EH (cell line): Measurements from ENCODE around the gene SLC6A18.
A peak's percentile ranks its signal among the peaks of the same experiment; 100 is the strongest.
"Not testable (repeated sequence)": the region's sequence is repeated elsewhere in the genome, so short reads cannot be mapped to it uniquely, and the experiment has no call there.

Experiments
- DNase-seq: peaks from one replicate; pipeline ENCODE4 v3.0.0-alpha.2; 2015; ENCODE audit warnings: low read depth

Gene SLC6A18

DNA sequence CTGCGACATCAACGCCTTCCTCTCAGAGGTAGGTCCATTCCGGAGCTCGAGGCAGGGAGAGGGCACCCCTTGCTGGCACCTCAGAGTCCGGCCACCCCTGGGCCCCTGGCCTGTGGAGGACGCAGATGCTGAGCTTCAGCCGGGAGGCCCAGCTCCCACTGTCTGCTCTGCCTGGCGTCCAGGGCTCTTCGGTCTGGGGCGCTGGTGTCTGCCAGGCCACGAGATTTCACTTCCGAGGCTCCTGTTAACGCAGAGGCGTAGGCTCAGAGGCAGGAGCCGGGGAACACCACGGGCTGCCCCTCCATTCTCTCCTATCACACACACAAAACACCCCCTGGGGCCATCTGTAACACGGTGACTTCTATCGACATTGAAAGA lies 8.3 kb upstream of the SLC6A18 start:
- DNase-seq, result no peak

DNA sequence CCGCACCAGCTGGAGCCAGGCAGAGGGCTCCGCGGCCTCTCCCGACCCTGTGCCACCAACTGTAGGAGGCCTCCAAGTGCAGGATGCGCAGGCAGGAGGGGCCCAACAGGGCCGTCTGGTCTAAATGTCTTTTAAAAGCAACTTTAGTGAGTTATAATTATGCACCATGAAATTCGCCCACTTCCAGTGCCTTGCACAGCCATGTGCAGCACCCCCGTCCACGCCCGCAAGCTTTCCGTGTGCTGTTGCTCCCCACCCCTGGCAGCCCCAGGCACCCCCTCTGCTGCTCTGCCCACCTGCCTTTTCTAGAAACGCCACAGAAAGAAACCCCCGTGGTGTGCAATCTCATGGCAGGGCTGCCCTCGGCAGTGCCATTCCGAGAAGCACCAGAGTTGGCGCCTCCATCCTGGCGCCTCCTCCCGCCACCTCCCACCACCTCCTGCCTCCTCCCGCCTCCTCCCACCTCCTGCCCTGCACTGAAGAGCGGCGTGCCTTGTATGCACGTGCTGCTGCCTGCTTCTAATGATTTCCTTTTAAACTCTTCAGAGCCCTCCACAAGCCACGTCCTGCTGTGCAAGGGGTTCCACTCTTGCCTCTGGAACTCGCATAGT lies 7.5 kb upstream of the SLC6A18 start:
- DNase-seq, result no peak

DNA sequence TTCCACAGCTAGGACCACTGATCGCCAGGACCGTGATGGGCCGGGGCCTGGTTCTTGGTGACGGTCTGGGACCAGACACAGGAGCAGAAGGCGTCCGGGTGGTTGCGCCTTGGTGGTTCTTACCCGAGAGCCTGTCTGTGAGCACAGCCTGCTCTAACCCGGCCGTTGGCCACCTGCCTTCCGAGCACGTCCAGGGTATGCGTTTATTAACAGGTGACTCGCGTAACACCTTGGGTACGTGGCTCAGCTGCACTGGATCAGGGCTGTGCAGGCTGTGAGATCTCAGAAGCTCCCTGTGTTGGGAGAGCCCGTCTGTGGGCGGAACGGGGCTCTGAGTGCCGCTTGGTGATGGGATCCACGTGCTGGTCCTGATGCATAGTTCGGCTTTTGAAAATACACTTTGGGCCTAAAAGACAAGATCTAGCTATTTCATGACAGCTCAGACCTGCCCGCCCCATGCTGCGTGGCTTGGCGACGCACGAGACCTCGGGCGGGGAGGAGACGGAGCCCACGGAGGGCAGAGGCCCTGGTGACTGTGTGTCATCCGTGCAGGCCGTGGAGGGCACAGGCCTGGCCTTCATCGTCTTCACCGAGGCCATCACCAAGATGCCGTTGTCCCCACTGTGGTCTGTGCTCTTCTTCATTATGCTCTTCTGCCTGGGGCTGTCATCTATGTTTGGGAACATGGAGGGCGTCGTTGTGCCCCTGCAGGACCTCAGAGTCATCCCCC lies 6.7 kb upstream of the SLC6A18 start:
- no peak for DNase-seq

DNA sequence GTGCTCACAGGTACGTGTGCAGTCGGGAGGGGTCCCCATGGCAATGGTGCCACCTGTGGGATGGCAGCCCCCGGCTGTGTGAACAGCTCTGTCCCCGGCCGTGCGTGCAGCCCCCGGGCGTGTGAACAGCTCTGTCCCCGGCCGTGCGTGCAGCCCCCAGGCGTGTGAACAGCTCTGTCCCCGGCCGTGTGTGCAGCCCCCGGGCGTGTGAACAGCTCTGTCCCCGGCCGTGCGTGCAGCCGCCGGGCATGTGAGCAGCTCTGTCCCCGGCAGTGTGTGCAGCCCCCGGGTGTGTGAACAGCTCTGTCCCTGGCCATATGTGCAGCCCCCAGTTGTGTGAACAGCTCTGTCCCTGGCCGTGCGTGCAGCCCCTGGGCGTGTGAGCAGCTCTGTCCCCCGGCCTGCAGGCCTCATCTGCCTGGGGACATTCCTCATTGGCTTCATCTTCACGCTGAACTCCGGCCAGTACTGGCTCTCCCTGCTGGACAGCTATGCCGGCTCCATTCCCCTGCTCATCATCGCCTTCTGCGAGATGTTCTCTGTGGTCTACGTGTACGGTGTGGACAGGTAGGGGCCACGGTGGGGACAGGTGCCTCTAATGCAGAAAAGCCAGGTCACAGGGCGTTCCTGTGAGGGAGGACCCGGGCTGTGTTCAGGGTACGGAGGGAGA lies 5.9 kb upstream of the SLC6A18 start:
- no peak for DNase-seq

DNA sequence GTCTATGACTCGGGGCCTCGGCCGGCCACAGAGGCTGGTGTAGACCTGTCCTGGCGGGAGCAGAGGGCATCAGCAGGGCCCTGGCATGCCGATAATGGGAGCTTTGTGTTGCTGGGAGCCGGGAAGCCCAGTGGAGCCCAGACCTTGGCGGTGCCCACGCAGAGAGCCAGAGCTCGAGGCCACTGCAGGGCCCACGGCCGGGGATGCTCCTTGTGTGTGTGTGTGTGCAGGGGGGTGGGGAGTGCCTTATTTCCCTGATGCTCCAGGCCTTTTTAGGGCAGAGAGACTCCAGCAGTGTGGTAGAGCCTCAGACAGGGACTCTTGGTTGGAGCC lies 5.4 kb upstream of the SLC6A18 start:
- DNase-seq, result no peak

DNA sequence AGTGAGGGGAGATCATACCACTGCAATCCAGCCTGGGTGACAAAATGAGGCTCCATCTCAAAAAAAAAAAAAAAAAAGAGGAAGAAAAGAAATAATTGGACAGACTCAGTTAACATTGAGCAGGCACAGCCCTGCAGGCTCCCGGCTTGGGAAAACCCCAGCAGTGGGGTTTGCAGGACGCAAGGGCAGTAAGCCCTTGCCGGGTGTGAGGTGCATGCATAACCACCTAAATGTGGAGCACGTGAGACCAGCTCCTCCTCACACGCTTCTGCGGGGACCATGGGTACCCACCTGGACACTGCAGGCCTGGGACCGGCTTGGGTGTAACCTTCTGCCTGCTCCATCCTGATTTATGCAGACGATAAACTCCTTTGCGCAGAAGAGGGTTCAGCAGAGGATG lies 4.8 kb upstream of the SLC6A18 start:
- no peak for DNase-seq

DNA sequence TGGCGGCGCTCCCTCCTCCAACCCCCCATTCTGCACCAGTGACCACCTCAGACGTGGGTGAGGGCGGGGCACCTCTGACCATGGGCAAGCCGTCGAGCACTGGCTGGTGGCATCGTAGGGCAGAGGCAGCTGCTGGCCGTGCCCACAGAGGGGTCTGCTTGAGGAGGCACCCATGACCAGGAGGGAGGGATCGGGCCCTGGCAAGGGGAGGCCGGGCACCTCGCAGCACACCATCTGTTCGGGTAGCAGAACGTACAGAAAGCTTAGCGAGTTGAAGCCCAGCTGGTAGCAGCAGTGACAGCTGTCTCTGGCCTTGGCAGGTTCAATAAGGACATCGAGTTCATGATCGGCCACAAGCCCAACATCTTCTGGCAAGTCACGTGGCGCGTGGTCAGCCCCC lies 4.3 kb upstream of the SLC6A18 start:
- DNase-seq, result no peak

DNA sequence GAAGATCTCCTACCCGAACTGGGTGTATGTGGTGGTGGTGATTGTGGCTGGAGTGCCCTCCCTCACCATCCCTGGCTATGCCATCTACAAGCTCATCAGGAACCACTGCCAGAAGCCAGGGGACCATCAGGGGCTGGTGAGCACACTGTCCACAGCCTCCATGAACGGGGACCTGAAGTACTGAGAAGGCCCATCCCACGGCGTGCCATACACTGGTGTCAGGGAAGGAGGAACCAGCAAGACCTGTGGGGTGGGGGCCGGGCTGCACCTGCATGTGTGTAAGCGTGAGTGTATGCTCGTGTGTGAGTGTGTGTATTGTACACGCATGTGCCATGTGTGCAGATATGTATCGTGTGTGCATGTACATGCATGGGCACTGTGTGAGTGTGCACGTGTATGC lies 3.5 kb upstream of the SLC6A18 start:
- no peak for DNase-seq

DNA sequence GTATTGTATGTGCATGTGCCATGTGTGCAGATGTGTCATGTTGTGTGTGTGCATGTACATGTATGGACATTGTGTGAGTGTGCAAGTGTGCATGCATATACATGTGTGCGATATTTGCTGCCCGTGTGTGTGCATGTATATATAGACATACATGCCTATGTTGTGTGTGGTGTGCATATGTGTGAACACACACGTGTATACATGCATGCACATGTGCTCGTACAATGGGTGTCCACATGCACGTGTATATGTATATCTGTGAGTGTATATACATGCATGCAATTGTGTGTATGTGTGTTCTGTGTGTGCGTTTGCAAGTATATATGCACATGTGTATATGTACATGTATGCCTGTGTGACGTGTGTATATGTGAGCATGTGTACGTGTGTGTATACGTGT lies 3.0 kb upstream of the SLC6A18 start:
- no peak for DNase-seq

DNA sequence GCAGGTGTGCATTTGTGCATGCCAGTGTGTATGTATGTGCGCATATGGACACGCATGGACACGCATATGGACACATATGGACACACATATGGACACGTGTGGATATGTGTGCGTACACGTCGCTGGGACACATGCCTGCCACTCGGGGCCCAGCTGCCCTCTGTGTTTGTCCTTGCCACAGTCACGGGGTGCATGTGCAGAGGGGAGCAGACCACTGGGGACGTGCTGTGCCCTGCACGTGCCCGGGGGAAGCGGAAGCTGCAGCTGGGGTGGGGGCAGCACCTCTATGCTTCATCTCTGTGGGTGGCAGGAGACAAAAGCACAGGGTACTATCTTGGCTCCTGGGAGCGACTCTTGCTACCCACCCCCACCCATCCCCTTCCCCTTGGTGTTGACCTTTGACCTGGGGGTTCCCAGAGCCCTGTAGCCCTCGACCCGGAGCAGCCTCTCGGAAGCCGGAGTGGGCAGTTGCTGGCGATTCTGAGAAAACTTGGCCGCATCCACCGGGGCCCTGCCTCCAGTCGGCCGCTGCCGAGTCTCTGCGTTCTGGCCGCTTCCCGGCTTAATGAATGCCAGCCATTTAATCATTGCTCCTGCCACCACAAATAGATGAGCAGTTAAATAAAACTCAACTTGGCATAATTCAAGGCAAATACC lies 2.4 kb upstream of the SLC6A18 start:
- DNase-seq, result no peak

DNA sequence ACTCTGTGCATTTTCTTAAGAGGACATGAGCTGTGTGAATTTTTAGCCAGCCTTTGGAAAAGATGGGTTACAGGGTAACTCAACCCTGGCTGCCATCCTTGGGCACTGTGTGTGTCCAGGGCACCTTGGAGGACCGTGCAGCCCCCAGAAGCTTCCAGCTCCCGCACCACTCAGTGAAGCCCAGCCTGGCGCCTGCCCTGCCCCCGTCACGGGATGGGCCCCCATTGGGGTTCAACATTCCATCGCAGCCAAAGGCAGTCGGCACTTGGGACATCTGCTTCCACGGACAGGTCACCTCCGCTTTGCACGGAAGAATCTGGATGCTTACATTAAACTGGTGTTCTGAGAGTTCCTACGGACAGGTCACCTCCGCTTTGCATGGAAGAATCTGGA lies 1.9 kb upstream of the SLC6A18 start:
- DNase-seq, result no peak

DNA sequence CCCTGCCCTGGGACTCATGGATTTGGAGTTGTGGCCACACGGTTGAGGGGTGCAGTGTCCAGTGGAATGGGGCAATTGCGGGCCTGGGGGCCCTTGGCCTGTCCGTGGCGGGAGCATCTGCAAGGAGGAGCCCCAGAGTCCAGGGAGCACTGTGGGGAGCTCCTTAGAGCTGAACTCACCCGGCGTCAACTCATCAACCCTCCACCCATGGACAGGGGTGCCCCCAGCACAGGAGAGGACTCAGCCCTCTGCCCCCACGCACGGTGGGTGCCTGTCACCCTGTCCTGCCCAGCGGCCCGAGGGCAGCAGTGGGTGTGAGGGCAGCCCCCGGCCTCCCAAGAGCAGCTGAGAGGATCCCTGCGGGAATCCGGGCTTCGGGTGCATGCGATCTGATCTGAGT lies 550 bp upstream of the SLC6A18 start:
- no peak for DNase-seq

DNA sequence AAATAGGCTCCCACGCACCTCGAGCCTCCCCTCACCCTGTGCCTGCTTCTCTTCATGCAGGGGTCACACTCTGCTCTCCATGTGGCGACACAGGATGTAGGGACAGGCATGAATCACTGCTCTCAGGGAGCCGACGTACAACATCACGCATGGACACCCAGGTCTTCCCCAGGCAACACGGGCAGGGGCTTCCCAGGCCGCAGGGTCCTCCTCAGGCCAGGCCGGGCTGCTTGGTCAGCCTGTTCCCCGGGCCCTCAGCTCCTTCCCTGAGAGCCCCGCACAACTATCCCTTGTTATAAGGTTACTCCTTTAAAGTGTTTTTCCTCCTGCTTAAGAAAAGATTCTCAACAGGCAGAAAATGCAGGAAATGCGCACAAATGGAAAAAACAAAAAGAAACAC lies 1.1 kb downstream of the SLC6A18 start:
- no peak for DNase-seq

DNA sequence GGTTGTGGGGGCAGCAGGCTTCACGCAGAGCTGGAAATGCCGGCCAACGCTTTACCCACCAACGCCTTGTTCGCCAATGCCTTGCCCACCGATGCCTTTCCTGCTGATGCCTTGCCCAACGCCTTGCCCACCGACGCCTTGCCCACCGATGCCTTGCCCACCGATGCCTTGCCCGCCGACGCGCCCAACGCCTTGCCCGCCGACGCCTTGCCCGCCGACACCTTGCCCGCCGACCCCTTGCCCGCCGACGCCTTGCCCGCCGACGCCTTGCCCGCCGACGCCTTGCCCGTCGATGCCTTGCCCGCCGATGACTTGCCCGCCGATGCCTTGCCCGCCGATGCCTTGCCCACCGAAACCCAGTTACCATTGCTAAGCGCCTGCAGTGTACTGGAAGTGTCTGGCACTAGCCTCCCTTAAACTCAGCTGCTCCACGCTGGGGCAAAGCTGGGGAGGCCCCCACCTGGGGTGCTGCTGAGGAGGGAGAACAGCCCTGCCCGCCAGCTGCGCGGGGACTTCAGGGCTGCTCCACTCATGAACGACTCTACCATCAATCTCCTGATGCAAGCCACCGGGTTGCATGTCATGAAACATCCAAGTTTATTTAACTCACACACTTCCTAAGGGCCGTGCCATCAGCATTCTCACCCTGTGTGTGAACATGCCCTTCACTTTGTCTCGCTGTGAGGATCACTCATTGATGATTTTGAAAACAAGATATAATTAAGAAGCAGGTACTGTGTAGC lies 1.8 kb downstream of the SLC6A18 start:
- no peak for DNase-seq

DNA sequence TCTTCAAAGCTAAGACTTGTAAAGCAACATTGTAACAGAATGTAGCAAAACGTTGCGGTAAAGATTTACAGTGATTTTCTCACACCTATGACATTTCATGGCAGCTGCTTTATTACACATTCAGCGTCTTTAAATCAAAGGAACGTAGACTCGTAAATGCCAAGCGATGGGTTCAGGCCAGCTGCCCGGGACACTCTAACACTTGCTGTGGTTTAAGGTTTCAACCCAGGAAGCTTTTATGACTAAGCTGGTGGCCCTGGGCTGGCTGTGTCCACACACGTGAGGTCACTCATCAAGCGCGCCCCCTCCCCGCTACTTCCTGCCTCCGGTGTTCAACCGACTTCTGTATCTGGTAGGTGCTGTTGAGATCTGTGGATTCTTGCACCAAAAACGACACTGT lies 2.5 kb downstream of the SLC6A18 start:
- DNase-seq, result peak; percentile 47

DNA sequence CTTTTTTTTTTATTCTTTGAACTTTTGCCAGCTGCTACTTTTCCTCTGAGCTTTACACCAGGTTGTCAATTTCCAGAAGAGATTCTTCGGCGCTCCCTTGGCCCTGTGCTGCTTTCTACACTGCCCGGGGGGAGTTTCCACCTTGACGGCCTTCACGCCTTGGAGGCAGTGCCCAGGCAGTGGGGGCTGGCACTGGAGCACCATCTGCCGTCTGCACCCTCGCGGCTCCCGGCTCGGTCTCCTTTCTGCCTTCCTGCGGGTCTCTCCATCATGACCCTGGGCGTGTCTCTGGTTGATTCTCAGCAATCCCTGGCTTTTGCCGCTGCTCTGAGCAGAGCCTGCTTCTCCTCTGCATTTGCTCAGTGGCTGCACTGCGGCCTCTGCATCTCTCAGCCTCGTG lies 2.9 kb downstream of the SLC6A18 start:
- no peak for DNase-seq

DNA sequence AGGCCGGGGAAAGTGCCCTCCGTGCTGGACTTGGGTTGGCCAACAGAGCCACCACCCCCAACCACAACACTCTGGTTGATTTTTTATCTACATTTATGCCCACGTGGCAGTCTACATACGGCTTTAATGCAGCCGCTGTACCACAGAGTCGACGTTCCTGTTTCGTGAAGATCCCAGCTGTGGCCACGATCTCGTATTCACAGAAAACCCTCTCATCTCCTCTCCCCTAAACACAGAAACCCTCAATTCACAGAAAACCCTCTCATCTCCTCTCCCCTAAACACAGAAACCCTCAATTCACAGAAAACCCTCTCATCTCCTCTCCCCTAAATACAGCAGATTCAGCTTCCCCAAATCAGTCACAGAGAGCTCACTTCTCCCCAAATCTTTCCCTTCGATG lies 3.8 kb downstream of the SLC6A18 start:
- DNase-seq, result not testable (repeated sequence)

DNA sequence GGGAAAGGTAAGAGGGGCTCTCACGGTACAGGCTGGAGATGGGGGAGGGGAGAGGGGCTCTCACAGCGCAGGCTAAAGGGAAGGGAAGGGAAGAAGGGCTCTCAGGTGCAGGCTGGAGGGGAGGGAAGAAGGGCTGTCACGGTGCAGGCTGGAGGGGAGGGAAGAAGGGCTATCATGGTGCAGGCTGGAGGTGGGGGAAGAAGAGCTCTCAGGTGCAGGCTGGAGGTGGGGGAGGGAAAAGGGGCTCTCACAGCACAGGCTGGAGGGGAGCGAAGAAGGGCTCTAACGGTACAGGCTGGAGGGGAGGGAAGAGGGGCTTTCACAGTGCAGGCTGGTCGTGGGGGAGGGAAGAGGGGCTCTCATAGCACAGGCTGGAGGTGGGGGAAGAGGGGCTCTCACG lies 4.6 kb downstream of the SLC6A18 start:
- DNase-seq, result no peak

DNA sequence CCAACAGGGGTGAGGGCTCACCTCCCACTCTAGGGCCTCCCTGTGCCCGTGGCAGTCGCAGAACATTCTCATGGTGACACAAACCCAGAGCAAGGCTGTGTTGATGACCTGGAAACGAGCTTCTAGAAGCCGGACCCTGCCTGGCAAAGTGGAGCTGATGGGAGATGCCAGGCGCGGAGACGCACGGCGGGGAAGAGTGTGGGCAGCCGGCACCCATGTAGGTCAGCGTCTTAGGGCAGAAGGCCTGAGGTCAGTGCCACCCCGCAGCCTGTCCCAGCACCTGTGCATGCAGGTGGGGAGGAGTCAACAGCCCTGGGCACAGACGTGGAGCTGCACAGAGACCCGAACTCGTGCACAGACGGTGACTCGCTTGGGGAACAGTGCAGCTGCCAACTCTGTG lies 5.4 kb downstream of the SLC6A18 start:
- DNase-seq, result no peak

DNA sequence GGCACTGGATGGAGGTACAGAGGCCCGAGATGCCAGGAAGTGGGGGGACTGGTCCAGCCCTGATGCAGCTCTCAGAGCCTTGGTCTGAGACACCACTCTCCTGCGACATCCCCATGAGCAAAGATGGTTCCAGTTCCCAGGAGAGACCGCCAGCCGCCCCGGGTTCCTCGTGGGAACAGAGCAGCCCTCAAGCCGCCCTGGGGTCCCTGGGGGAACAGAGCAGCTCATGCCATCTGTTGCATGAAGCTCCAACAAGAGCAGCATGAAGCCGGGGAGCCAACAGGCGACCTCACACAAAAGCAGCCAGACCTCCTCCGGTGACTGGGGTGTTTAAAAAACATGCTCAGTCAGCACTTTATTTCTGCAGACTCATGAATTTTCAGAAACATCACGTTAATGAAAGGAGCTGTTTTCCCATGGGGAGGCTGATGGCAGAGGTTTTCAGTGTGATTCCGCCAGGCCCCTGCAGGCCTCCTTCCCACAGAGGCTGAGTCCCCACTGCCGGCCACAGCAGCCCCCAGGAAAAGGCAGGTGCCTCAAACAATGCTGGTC lies 6.2 kb downstream of the SLC6A18 start:
- no peak for DNase-seq

DNA sequence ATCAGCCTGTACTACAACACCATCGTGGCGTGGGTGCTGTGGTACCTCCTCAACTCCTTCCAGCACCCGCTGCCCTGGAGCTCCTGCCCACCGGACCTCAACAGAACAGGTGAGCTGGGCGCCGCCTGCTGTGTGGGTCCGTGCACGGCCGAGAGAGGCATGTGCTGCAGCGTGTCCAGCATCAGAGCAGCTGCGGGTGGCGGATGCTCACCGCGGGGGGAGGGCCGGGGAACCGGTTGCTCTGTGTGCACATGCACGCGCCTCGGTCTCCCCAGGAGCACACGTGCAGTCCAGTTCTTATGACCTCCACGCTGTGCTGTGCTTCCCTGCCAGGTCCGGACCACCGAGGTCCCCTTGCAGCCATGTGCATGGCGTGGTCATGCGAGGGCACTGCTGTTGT lies 7.6 kb downstream of the SLC6A18 start:
- DNase-seq, result no peak

DNA sequence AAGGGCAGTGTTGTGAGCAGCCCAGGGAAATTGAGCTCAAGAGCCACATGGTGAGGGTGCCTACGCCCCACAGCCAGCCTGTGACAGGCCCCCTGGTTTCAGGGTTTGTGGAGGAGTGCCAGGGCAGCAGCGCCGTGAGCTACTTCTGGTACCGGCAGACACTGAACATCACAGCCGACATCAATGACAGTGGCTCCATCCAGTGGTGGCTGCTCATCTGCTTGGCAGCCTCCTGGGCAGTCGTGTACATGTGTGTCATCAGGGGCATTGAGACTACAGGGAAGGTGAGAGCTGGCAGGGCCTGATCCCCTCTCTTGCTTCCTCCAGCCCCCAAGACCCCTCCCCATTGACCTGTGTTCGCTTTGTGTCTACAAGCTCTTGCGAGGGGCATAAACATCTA lies 10.2 kb downstream of the SLC6A18 start:
- DNase-seq, result no peak
